ENCODE results near the gene SLC25A27.

DNA sequence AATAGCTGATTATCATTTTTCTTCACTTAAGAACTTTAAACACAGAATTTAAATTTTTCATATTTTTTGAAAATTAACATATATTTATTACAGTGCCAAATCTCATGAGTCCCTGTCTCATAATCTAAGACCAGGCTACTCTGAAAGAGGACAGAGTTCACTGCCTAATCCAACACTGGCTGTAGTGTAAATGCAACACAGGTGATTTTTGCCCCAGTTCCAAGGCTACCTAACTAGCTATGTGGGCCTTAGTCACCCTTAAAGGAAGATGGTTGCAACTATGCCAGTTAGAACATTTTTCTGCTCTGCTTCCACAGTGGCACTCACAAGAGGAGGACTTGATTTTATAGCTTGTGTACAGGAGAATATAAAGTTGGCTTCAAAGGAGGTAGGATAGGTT is 4.9 kb downstream of the SLC25A27 start:
- TF ChIP-seq, protein P1, sequence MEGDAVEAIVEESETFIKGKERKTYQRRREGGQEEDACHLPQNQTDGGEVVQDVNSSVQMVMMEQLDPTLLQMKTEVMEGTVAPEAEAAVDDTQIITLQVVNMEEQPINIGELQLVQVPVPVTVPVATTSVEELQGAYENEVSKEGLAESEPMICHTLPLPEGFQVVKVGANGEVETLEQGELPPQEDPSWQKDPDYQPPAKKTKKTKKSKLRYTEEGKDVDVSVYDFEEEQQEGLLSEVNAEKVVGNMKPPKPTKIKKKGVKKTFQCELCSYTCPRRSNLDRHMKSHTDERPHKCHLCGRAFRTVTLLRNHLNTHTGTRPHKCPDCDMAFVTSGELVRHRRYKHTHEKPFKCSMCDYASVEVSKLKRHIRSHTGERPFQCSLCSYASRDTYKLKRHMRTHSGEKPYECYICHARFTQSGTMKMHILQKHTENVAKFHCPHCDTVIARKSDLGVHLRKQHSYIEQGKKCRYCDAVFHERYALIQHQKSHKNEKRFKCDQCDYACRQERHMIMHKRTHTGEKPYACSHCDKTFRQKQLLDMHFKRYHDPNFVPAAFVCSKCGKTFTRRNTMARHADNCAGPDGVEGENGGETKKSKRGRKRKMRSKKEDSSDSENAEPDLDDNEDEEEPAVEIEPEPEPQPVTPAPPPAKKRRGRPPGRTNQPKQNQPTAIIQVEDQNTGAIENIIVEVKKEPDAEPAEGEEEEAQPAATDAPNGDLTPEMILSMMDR (IDR thresholded peaks at IDR 0.05) = no peak
- no peak for TF ChIP-seq POLR2A (IDR thresholded peaks at IDR 0.05)
